ENCODE results near the gene DEAF1.

Gene DEAF1

GRCh38 chr11:637333-637592 is 57.8 kb downstream of the DEAF1 start:
- Histone ChIP-seq H3K27ac (ENCODE audit: low read length) (no peak overlapping the region), H3K4me3 (ENCODE audit: low read length) (peak overlapping the region; percentile 62; the same call in 1 of the 2 replicates), H3K36me3 (ENCODE audit: insufficient read depth, low read depth, low read length) (no peaks in the 10 kb centered on the region), H3K9ac (ENCODE audit: low read depth, low read length) (no peak overlapping the region), H3K9me3 (ENCODE audit: insufficient read depth, low read depth, low read length) (no peaks in the 10 kb centered on the region), H3K4me1 (ENCODE audit: insufficient read depth, low read length) (peaks cover 4% of the 10 kb centered on the region; the same call in 1 of the 2 replicates), H3K27me3 (ENCODE audit: insufficient read depth, low read length) (peaks cover 70% of the 10 kb centered on the region)

DNA sequence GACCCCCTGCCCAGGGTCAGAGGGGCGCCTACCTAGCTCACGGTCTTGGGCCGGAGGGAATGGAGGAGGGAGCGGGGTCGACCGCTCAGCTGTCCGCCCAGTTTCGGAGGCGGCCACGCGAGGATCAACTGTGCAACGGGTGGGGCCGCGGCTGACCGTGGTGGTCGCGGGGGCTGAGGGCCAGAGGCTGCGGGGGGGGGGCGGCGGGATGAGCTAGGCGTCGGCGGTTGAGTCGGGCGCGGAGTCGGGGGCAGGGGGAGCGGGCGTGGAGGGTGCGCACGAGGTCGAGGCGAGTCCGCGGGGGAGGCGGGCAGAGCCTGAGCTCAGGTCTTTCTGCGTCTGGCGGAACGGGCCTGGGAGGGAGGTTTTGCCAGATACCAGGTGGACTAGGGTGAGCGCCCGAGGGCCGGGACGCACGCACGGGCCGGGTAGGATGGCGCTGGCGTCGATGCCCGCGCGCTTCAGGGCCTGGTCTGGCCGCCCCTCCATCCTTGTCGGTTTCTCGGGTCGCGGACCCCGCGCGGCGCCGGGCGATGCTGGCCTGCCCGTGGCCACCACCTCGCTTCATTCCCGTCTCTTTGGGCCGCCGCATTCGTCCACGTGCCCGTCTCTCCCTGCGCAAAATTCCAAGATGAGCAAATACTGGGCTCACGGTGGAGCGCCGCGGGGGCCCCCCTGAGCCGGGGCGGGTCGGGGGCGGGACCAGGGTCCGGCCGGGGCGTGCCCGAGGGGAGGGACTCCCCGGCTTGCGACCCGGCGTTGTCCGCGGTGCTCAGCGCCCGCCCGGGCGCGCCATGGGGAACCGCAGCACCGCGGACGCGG is 58.3 kb downstream of the DEAF1 start, which contains the start of gene DRD4:
Gene DRD4, plus strand, starts transcription at position 759 of the 822 bp plus-strand sequence. Its CDS starts 36 bp downstream, at position 795.
- no peak within 1 kb of the TSS for H3K27ac ChIP-seq (ENCODE audit: low read length)
- H3K4me3 ChIP-seq (ENCODE audit: low read length): peak within 1 kb of the TSS; percentile 62
- H3K4me1 ChIP-seq (ENCODE audit: insufficient read depth, low read length): peaks cover 4% of the 10 kb centered on the region; the same call in 1 of the 2 replicates
- no peaks in the 10 kb centered on the region for H3K36me3 ChIP-seq (ENCODE audit: insufficient read depth, low read depth, low read length)
- peaks cover 70% of the 10 kb centered on the region for H3K27me3 ChIP-seq (ENCODE audit: insufficient read depth, low read length)
- peak within 1 kb of the TSS; percentile 25; the same call in 1 of the 2 replicates for H3K9ac ChIP-seq (ENCODE audit: low read depth, low read length)
- no peaks in the 10 kb centered on the region for H3K9me3 ChIP-seq (ENCODE audit: insufficient read depth, low read depth, low read length)

GRCh38 chr11:635945-636510 is 59.0 kb downstream of the DEAF1 start:
- Histone ChIP-seq H3K27me3 (ENCODE audit: insufficient read depth, low read length) (peaks cover 64% of the 10 kb centered on the region), H3K36me3 (ENCODE audit: insufficient read depth, low read depth, low read length) (no peaks in the 10 kb centered on the region), H3K9ac (ENCODE audit: low read depth, low read length) (no peak overlapping the region), H3K4me1 (ENCODE audit: insufficient read depth, low read length) (peaks cover 4% of the 10 kb centered on the region; the same call in 1 of the 2 replicates), H3K4me3 (ENCODE audit: low read length) (no peak overlapping the region), H3K9me3 (ENCODE audit: insufficient read depth, low read depth, low read length) (no peaks in the 10 kb centered on the region), H3K27ac (ENCODE audit: low read length) (no peak overlapping the region)

DNA sequence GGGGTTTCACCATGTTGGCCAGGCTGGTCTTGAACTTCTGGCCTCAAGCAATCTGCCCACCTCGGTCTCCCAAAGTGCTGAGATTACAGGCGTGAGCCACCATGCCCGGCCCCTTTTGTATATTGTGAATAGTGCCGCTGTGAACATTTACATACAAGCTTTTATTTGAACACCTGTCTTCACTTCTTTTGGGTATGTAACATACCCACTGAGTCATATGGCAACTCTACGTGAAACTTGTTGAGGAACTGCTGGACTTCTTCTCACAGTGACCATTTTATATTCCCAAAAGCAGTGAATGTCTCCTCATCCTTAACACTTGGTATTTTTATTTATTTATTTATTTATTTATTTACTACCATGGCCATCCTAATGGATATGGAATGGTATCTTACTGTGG is 64.2 kb downstream of the DEAF1 start:
- Histone ChIP-seq H3K36me3 (ENCODE audit: insufficient read depth, low read depth, low read length) (no peaks in the 10 kb centered on the region), H3K4me1 (ENCODE audit: insufficient read depth, low read length) (no peaks in the 10 kb centered on the region), H3K4me3 (ENCODE audit: low read length) (no peak overlapping the region), H3K27ac (ENCODE audit: low read length) (no peak overlapping the region), H3K27me3 (ENCODE audit: insufficient read depth, low read length) (peaks cover 48% of the 10 kb centered on the region), H3K9me3 (ENCODE audit: insufficient read depth, low read depth, low read length) (no peaks in the 10 kb centered on the region), H3K9ac (ENCODE audit: low read depth, low read length) (no peak overlapping the region)

GRCh38 chr11:629237-629583 is 65.8 kb downstream of the DEAF1 start:
- H3K36me3 ChIP-seq (ENCODE audit: insufficient read depth, low read depth, low read length): no peaks in the 10 kb centered on the region
- H3K27ac ChIP-seq (ENCODE audit: low read length): no peak overlapping the region
- H3K4me1 ChIP-seq (ENCODE audit: insufficient read depth, low read length): no peaks in the 10 kb centered on the region
- no peak overlapping the region for H3K9ac ChIP-seq (ENCODE audit: low read depth, low read length)
- no peaks in the 10 kb centered on the region for H3K9me3 ChIP-seq (ENCODE audit: insufficient read depth, low read depth, low read length)
- H3K27me3 ChIP-seq (ENCODE audit: insufficient read depth, low read length): peaks cover 41% of the 10 kb centered on the region
- H3K4me3 ChIP-seq (ENCODE audit: low read length): no peak overlapping the region

DNA sequence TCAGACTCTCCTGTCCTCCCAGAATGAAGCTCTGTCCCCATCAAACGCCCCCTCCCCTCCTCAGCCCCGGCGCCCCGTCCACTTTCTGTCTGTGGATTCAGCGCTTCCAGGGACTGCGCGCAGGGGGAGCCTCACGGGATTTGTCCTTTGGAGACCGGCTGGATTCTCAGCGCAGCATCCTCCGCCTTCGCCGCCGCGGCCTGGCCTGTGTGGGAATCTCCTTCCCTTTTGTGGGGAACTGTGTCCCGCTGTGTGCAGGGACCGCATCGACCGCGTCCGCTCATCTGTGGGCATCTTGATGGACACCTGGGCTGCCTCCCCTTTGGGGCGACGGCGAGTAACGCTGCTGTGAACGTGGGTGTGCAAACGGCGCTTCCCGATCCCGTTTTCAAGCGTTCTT is 67.0 kb downstream of the DEAF1 start:
- Histone ChIP-seq H3K27ac (ENCODE audit: low read length) (no peak overlapping the region), H3K27me3 (ENCODE audit: insufficient read depth, low read length) (peaks cover 41% of the 10 kb centered on the region), H3K4me3 (ENCODE audit: low read length) (no peak overlapping the region), H3K9ac (ENCODE audit: low read depth, low read length) (no peak overlapping the region), H3K9me3 (ENCODE audit: insufficient read depth, low read depth, low read length) (no peaks in the 10 kb centered on the region), H3K4me1 (ENCODE audit: insufficient read depth, low read length) (no peaks in the 10 kb centered on the region), H3K36me3 (ENCODE audit: insufficient read depth, low read depth, low read length) (no peaks in the 10 kb centered on the region)

- Histone ChIP-seq H3K4me3 (ENCODE audit: low read length) (no peak overlapping the region), H3K4me1 (ENCODE audit: insufficient read depth, low read length) (no peaks in the 10 kb centered on the region), H3K27ac (ENCODE audit: low read length) (no peak overlapping the region), H3K36me3 (ENCODE audit: insufficient read depth, low read depth, low read length) (no peaks in the 10 kb centered on the region), H3K9me3 (ENCODE audit: insufficient read depth, low read depth, low read length) (no peaks in the 10 kb centered on the region), H3K27me3 (ENCODE audit: insufficient read depth, low read length) (peaks cover 41% of the 10 kb centered on the region), H3K9ac (ENCODE audit: low read depth, low read length) (no peak overlapping the region)
Observed at GRCh38 chr11:627308-627576, 67.8 kb downstream of the DEAF1 start.

DNA sequence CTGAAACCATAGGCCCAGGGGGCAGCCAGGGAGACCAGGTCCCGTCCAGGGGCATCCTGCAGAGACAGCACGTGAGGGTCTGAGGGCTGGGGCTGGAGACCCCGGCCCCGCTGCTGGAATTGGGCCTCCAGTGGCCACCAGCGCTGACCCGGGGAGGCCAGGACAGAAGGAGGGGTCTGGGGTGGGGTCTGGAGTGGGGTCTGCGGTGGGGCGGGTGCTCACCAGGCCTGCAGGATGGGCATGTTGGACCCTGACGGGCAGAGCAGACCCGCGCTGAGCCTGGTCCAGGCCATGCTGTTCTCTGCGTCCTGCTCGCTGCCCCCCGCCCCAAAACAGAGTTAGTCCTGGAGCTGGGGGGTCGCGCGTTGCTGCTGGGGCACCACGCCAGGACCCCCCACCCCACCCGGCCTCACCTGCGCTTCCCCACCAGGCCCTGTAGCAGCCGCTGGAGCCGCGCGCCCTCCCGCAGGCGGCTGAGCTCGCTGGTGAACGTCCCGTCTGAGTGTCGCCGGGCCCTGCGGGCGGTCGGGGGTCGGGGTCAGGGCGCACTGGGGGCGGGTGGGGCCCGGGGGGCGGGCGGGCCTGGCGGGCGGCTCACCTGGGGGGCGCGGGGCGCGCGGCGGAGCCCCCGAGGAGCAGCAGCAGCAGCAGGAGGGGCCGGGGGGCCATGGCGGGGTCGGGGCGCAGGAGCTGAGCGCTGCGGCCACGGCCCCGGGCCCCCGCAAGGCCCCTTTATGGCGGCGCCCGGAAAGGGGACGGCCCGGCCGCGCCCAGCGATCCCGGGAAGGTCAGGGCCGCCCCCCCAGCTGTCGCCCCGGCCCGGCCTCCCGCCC is 68.3 kb downstream of the DEAF1 start, which contains the start of gene SCT:
Gene SCT, minus strand, starts transcription at position 707 of the 833 bp plus-strand sequence. Its CDS starts 38 bp downstream, at position 669.
- Histone ChIP-seq H3K4me1 (ENCODE audit: insufficient read depth, low read length) (no peaks in the 10 kb centered on the region), H3K36me3 (ENCODE audit: insufficient read depth, low read depth, low read length) (no peaks in the 10 kb centered on the region), H3K4me3 (ENCODE audit: low read length) (no peak within 1 kb of the TSS), H3K9me3 (ENCODE audit: insufficient read depth, low read depth, low read length) (no peaks in the 10 kb centered on the region), H3K27ac (ENCODE audit: low read length) (no peak within 1 kb of the TSS), H3K27me3 (ENCODE audit: insufficient read depth, low read length) (peaks cover 41% of the 10 kb centered on the region), H3K9ac (ENCODE audit: low read depth, low read length) (no peak within 1 kb of the TSS)

GRCh38 chr11:625636-626268 is 69.3 kb downstream of the DEAF1 start:
- no peak overlapping the region for H3K4me3 ChIP-seq (ENCODE audit: low read length)
- no peaks in the 10 kb centered on the region for H3K36me3 ChIP-seq (ENCODE audit: insufficient read depth, low read depth, low read length)
- H3K9ac ChIP-seq (ENCODE audit: low read depth, low read length): no peak overlapping the region
- no peaks in the 10 kb centered on the region for H3K9me3 ChIP-seq (ENCODE audit: insufficient read depth, low read depth, low read length)
- peaks cover 41% of the 10 kb centered on the region for H3K27me3 ChIP-seq (ENCODE audit: insufficient read depth, low read length)
- H3K4me1 ChIP-seq (ENCODE audit: insufficient read depth, low read length): no peaks in the 10 kb centered on the region
- H3K27ac ChIP-seq (ENCODE audit: low read length): no peak overlapping the region

- no peaks in the 10 kb centered on the region for H3K4me1 ChIP-seq (ENCODE audit: insufficient read depth, low read length)
- no peak within 1 kb of the TSS for H3K4me3 ChIP-seq (ENCODE audit: low read length)
- peaks cover 41% of the 10 kb centered on the region for H3K27me3 ChIP-seq (ENCODE audit: insufficient read depth, low read length)
- no peaks in the 10 kb centered on the region for H3K36me3 ChIP-seq (ENCODE audit: insufficient read depth, low read depth, low read length)
- no peak within 1 kb of the TSS for H3K9ac ChIP-seq (ENCODE audit: low read depth, low read length)
- no peak within 1 kb of the TSS for H3K27ac ChIP-seq (ENCODE audit: low read length)
- H3K9me3 ChIP-seq (ENCODE audit: insufficient read depth, low read depth, low read length): no peaks in the 10 kb centered on the region
Observed at GRCh38 chr11:624705-625635, 70.1 kb downstream of the DEAF1 start, which contains the start of gene CDHR5. CDHR5 (minus strand) TSS chr11:624955; CDS start chr11:624902, 53 bp downstream.

All from iPS-20b (cell line).